Smooth muscle cell (in vitro differentiated cells): ENCODE data around the gene ZC3H8. TPM values are rescaled to one million over a fixed set of nuclear protein-coding genes. Genes with fewer than 3 reads are reported as not detected.

Experiments
- DNase-seq: peaks from one replicate; lab custom pipeline; 2025; ENCODE audit not compliant: unreplicated experiment; lab: John Stamatoyannopoulos, UW
- H2AFZ ChIP-seq: fragments of 200-600 bp; sonication (generic); 2 replicates; pipeline ENCODE4 v1.6.0; 2016; ENCODE audit warnings: antibody characterized with exemption, low read depth, mild to moderate bottlenecking
- H3F3A ChIP-seq: fragments of 200-600 bp; sonication (generic); 2 replicates; pipeline ENCODE4 v1.6.0; 2017; ENCODE audit warnings: antibody characterized with exemption, low read depth
- H3K27ac ChIP-seq: fragments of 200-600 bp; sonication (generic); 2 replicates; pipeline ENCODE4 v1.5.1; 2016; ENCODE audit warnings: low read depth, mild to moderate bottlenecking
- H3K27me3 ChIP-seq: fragments of 200-600 bp; sonication (generic); 2 replicates; pipeline ENCODE4 v1.6.1; 2016; ENCODE audit warnings: low read depth, mild to moderate bottlenecking
- H3K36me3 ChIP-seq: fragments of 200-600 bp; sonication (generic); 2 replicates; pipeline ENCODE4 v1.5.1; 2016; ENCODE audit warnings: low read depth
- H3K4me1 ChIP-seq: fragments of 200-600 bp; sonication (generic); 2 replicates; pipeline ENCODE4 v1.5.1; 2016; ENCODE audit warnings: low read depth
- H3K4me2 ChIP-seq: fragments of 200-600 bp; sonication (generic); 2 replicates; pipeline ENCODE4 v1.6.0; 2016; ENCODE audit warnings: mild to moderate bottlenecking
- H3K4me3 ChIP-seq: fragments of 200-600 bp; sonication (generic); 2 replicates; pipeline ENCODE4 v1.5.1; 2016; ENCODE audit warnings: mild to moderate bottlenecking
- H3K79me2 ChIP-seq: fragments of 200-600 bp; sonication (generic); 2 replicates; pipeline ENCODE4 v1.6.0; 2016; ENCODE audit warnings: low read depth, mild to moderate bottlenecking
- H3K9ac ChIP-seq: fragments of 200-600 bp; sonication (generic); 2 replicates; pipeline ENCODE4 v1.6.0; 2016; ENCODE audit warnings: low read depth
- H3K9me3 ChIP-seq: fragments of 200-600 bp; sonication (generic); replicated peaks from 2 replicates; pipeline ENCODE4 v1.5.1; 2016; ENCODE audit warnings: low read depth
- H4K20me1 ChIP-seq: fragments of 200-600 bp; sonication (generic); 2 replicates; pipeline ENCODE4 v1.6.0; 2016; ENCODE audit warnings: low read depth
- WGBS: methylation state at CpG from one replicate; pipeline ENCODE4 v1.1.7; 2016; ENCODE audit warnings: low lambda C conversion rate; 5-methylcytosine and 5-hydroxymethylcytosine counted together
- polyA plus RNA-seq: library from polyadenylated mRNA; unstranded; fragments of >200 nt; fragmentation: Nextera tagmentation; extraction: Ambion mirVana; gene quantifications from 2 replicates; pipeline ENCODE4 v1.2.1, GENCODE V29; 2016
- total RNA-seq: library from RNA; depleted of rRNA; stranded (reverse); fragments of >200 nt; gene quantifications from 2 replicates; pipeline ENCODE4 v1.2.3, GENCODE V29; 2014
- TF ChIP-seq, protein P1 (sequence below): fragments of 200-600 bp; sonication (generic); IDR thresholded peaks from 2 replicates; pipeline ENCODE4 v1.5.1; 2017; ENCODE audit warnings: borderline replicate concordance, mild to moderate bottlenecking, antibody characterized with exemption; ENCODE audit not compliant: insufficient read depth, poor library complexity, severe bottlenecking

Gene ZC3H8
- total and polyA plus RNA-seq, 2 experiments from 2014 or later = 3.2 to 9.1 TPM

DNA sequence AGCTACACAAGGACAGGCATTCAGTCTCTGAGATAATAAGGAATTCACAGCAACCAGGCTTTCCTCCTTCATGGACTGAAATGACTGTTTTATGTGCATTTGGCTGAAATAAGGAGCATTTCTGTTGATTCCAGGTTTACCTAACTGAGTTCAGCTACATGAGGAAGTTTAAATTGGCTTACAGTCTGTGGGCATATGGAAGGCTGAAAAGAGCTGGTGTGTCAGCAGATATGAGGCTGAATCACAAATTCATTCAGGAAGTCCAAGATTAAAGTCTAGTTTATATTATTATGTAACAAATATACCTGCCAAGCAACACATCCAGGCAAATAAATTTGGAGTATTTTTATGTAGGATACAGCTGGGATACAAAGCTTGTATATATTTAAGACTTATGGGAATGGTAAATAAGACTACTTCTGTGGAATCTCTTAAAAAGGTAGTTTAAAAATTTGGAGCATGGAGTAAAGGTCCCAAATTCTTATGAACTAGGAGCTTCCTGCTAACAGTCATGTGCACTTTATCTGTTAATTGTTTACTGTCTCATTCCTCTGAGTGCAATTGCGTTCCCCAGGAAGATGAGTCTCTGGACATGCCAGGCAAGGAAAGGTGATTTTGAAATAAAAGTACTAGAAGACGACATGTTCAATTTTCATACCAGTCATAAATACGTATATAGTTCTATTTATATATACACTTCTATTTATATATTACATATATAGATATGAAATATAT lies 53.0 kb downstream of the ZC3H8 start:
- Histone ChIP-seq H3K79me2 (no peaks in the 10 kb centered on the region), H3K9me3 (peaks cover 16% of the 10 kb centered on the region), H3K4me1 (no peaks in the 10 kb centered on the region), H3F3A (peaks cover 3% of the 10 kb centered on the region), H2AFZ (no peak overlapping the region), H3K9ac (no peak overlapping the region), H3K4me2 (no peak overlapping the region), H3K4me3 (no peak overlapping the region), H3K36me3 (no peaks in the 10 kb centered on the region), H3K27me3 (no peaks in the 10 kb centered on the region), H3K27ac (no peak overlapping the region), H4K20me1 (no peaks in the 10 kb centered on the region)
- 95% methylated on average over 3 of the region's 3 CpGs for WGBS
- TF ChIP-seq, protein P1, sequence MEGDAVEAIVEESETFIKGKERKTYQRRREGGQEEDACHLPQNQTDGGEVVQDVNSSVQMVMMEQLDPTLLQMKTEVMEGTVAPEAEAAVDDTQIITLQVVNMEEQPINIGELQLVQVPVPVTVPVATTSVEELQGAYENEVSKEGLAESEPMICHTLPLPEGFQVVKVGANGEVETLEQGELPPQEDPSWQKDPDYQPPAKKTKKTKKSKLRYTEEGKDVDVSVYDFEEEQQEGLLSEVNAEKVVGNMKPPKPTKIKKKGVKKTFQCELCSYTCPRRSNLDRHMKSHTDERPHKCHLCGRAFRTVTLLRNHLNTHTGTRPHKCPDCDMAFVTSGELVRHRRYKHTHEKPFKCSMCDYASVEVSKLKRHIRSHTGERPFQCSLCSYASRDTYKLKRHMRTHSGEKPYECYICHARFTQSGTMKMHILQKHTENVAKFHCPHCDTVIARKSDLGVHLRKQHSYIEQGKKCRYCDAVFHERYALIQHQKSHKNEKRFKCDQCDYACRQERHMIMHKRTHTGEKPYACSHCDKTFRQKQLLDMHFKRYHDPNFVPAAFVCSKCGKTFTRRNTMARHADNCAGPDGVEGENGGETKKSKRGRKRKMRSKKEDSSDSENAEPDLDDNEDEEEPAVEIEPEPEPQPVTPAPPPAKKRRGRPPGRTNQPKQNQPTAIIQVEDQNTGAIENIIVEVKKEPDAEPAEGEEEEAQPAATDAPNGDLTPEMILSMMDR = no peak
- no peak for DNase-seq

DNA sequence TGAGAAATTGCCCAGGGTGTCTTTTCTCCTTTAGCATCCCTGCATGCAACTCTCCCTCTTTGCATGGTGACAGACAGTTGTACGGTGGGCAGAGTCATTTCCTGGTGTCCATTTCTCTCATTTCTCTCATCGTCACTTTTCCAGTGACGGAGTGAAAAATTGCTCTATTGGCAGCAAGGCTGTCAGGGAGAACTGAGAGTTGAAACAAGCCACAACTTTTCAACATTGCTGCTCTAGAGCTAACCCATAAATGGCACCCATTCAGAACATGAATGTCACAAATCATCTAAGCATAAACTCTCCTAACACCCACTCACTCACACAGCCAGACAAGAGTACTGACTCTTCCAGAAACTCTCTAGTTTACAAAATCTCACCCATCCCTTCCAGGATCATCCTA lies 55.7 kb downstream of the ZC3H8 start:
- no peak overlapping the region for H2AFZ ChIP-seq
- 92% methylated on average over 3 of the region's 3 CpGs for WGBS
- TF ChIP-seq, protein P1 = no peak
- no peaks in the 10 kb centered on the region for H3K36me3 ChIP-seq
- H4K20me1 ChIP-seq = no peaks in the 10 kb centered on the region
- H3K4me3 ChIP-seq = no peak overlapping the region
- H3K27me3 ChIP-seq = no peaks in the 10 kb centered on the region
- H3K4me1 ChIP-seq = no peaks in the 10 kb centered on the region
- no peak for DNase-seq
- peaks cover 3% of the 10 kb centered on the region for H3F3A ChIP-seq
- no peaks in the 10 kb centered on the region for H3K79me2 ChIP-seq
- no peak overlapping the region for H3K4me2 ChIP-seq
- no peak overlapping the region for H3K27ac ChIP-seq
- no peak overlapping the region for H3K9ac ChIP-seq
- peaks cover 7% of the 10 kb centered on the region for H3K9me3 ChIP-seq

DNA sequence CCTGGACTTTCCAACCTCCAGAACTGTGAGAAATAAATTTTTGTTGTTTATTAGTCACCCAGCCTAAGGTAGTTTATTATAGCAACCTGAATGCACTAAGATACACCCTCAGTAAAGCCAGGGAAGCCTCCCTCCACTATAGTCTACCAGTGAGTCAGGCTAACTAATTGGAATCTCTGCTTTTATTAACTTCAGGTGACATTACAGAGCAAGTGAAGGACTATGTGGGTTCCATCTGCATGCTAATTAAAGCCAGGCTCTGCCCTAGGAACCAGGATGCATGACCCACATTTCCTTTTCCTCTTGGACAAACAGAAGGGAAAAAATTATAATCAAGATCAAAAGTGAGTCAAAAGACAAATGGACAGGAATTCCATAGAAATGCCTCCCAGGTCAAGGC lies 56.1 kb downstream of the ZC3H8 start:
- H4K20me1 ChIP-seq = no peaks in the 10 kb centered on the region
- H3K9ac ChIP-seq = no peak overlapping the region
- H2AFZ ChIP-seq = no peak overlapping the region
- DNase-seq = no peak
- H3K27me3 ChIP-seq = no peaks in the 10 kb centered on the region
- peaks cover 5% of the 10 kb centered on the region for H3K9me3 ChIP-seq
- no peak overlapping the region for H3K27ac ChIP-seq
- H3F3A ChIP-seq = peaks cover 3% of the 10 kb centered on the region
- H3K79me2 ChIP-seq = no peaks in the 10 kb centered on the region
- no peak overlapping the region for H3K4me2 ChIP-seq
- no peaks in the 10 kb centered on the region for H3K4me1 ChIP-seq
- H3K36me3 ChIP-seq = no peaks in the 10 kb centered on the region
- no peak overlapping the region for H3K4me3 ChIP-seq
- TF ChIP-seq, protein P1 = no peak

DNA sequence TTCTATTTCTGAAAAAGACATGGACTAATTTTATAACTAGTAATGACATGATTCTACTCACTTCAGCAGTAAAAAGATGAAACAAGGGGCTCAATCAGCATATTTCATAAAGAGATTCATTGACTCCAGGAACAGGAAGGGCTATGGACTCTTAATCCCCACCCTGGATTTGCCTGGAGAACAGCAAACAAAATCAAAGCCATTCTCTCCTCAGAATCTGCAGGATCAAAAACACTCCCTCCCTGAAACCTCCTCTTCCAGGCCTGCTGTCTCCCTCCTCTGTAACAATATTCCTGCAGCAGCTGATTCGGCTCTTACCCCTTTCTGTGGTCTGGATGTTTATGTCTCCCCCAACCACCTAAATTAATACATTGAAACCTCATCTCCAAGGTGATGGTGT lies 57.0 kb downstream of the ZC3H8 start:
- H2AFZ ChIP-seq = no peak overlapping the region
- TF ChIP-seq, protein P1 = no peak

More for the DNA sequence above, 57.0 kb downstream of the ZC3H8 start:
- Histone ChIP-seq H3K27ac (no peak overlapping the region), H3K9me3 (peaks cover 5% of the 10 kb centered on the region), H4K20me1 (no peaks in the 10 kb centered on the region), H3K27me3 (no peaks in the 10 kb centered on the region), H3K4me3 (no peak overlapping the region), H3F3A (peaks cover 3% of the 10 kb centered on the region), H3K4me1 (no peaks in the 10 kb centered on the region), H3K9ac (no peak overlapping the region), H3K79me2 (no peaks in the 10 kb centered on the region), H3K36me3 (no peaks in the 10 kb centered on the region), H3K4me2 (no peak overlapping the region)
- no peak for DNase-seq
- 72% methylated on average over 1 of the region's 1 CpG for WGBS
